ENCODE results near the gene NUP210.

NUP210 gene

GRCh38 chr3:13417166-13417947 is 2.8 kb downstream of the NUP210 start:
- Histone ChIP-seq H3K4me3 (ENCODE audit: low read depth, low read length) (no peak overlapping the region), H2AFZ (ENCODE audit: low read length, unreplicated experiment) (no peak overlapping the region), H3K27ac (ENCODE audit: low read depth, low read length) (no peak overlapping the region), H3K36me3 (ENCODE audit: insufficient read depth, low read length) (no peaks in the 10 kb centered on the region), H3K27me3 (ENCODE audit: insufficient read depth, low read length) (peaks cover 42% of the 10 kb centered on the region), H3K79me2 (ENCODE audit: control insufficient read depth, insufficient read depth, low read length, unreplicated experiment) (no peaks in the 10 kb centered on the region), H3K4me1 (ENCODE audit: control insufficient read depth, insufficient read depth, low read length, unreplicated experiment) (no peaks in the 10 kb centered on the region)

GRCh38 chr3:13415997-13416793 is 3.9 kb downstream of the NUP210 start:
- no peaks in the 10 kb centered on the region for H3K36me3 ChIP-seq (ENCODE audit: insufficient read depth, low read length)
- peaks cover 38% of the 10 kb centered on the region for H3K27me3 ChIP-seq (ENCODE audit: insufficient read depth, low read length)
- H3K4me1 ChIP-seq (ENCODE audit: control insufficient read depth, insufficient read depth, low read length, unreplicated experiment), result no peaks in the 10 kb centered on the region
- no peak overlapping the region for H3K4me3 ChIP-seq (ENCODE audit: low read depth, low read length)
- no peak overlapping the region for H3K27ac ChIP-seq (ENCODE audit: low read depth, low read length)
- no peaks in the 10 kb centered on the region for H3K79me2 ChIP-seq (ENCODE audit: control insufficient read depth, insufficient read depth, low read length, unreplicated experiment)
- H2AFZ ChIP-seq (ENCODE audit: low read length, unreplicated experiment), result no peak overlapping the region

GRCh38 chr3:13415236-13415986 is 4.7 kb downstream of the NUP210 start:
- no peaks in the 10 kb centered on the region for H3K79me2 ChIP-seq (ENCODE audit: control insufficient read depth, insufficient read depth, low read length, unreplicated experiment)
- no peaks in the 10 kb centered on the region for H3K36me3 ChIP-seq (ENCODE audit: insufficient read depth, low read length)
- H3K4me3 ChIP-seq (ENCODE audit: low read depth, low read length), result no peak overlapping the region
- H2AFZ ChIP-seq (ENCODE audit: low read length, unreplicated experiment), result no peak overlapping the region
- peaks cover 31% of the 10 kb centered on the region for H3K27me3 ChIP-seq (ENCODE audit: insufficient read depth, low read length)
- no peak overlapping the region for H3K27ac ChIP-seq (ENCODE audit: low read depth, low read length)
- H3K4me1 ChIP-seq (ENCODE audit: control insufficient read depth, insufficient read depth, low read length, unreplicated experiment), result no peaks in the 10 kb centered on the region

GRCh38 chr3:13414040-13414729 is 5.9 kb downstream of the NUP210 start:
- Histone ChIP-seq H3K4me3 (ENCODE audit: low read depth, low read length) (no peak overlapping the region), H3K27me3 (ENCODE audit: insufficient read depth, low read length) (peaks cover 20% of the 10 kb centered on the region), H2AFZ (ENCODE audit: low read length, unreplicated experiment) (no peak overlapping the region), H3K4me1 (ENCODE audit: control insufficient read depth, insufficient read depth, low read length, unreplicated experiment) (no peaks in the 10 kb centered on the region), H3K27ac (ENCODE audit: low read depth, low read length) (no peak overlapping the region), H3K36me3 (ENCODE audit: insufficient read depth, low read length) (no peaks in the 10 kb centered on the region), H3K79me2 (ENCODE audit: control insufficient read depth, insufficient read depth, low read length, unreplicated experiment) (no peaks in the 10 kb centered on the region)

GRCh38 chr3:13411186-13411860 is 8.8 kb downstream of the NUP210 start:
- Histone ChIP-seq H3K79me2 (ENCODE audit: control insufficient read depth, insufficient read depth, low read length, unreplicated experiment) (no peaks in the 10 kb centered on the region), H3K36me3 (ENCODE audit: insufficient read depth, low read length) (no peaks in the 10 kb centered on the region), H2AFZ (ENCODE audit: low read length, unreplicated experiment) (no peak overlapping the region), H3K27ac (ENCODE audit: low read depth, low read length) (no peak overlapping the region), H3K4me3 (ENCODE audit: low read depth, low read length) (no peak overlapping the region), H3K27me3 (ENCODE audit: insufficient read depth, low read length) (no peaks in the 10 kb centered on the region), H3K4me1 (ENCODE audit: control insufficient read depth, insufficient read depth, low read length, unreplicated experiment) (no peaks in the 10 kb centered on the region)

- no peak overlapping the region for H3K4me3 ChIP-seq (ENCODE audit: low read depth, low read length)
- H3K36me3 ChIP-seq (ENCODE audit: insufficient read depth, low read length), result no peaks in the 10 kb centered on the region
- no peak overlapping the region for H3K27ac ChIP-seq (ENCODE audit: low read depth, low read length)
- H2AFZ ChIP-seq (ENCODE audit: low read length, unreplicated experiment), result no peak overlapping the region
- no peaks in the 10 kb centered on the region for H3K27me3 ChIP-seq (ENCODE audit: insufficient read depth, low read length)
- H3K4me1 ChIP-seq (ENCODE audit: control insufficient read depth, insufficient read depth, low read length, unreplicated experiment), result no peaks in the 10 kb centered on the region
- no peaks in the 10 kb centered on the region for H3K79me2 ChIP-seq (ENCODE audit: control insufficient read depth, insufficient read depth, low read length, unreplicated experiment)
These were observed 11.2 kb downstream of the NUP210 start for GRCh38 chr3:13408890-13409289.

- Histone ChIP-seq H3K36me3 (ENCODE audit: insufficient read depth, low read length) (no peaks in the 10 kb centered on the region), H3K4me3 (ENCODE audit: low read depth, low read length) (no peak overlapping the region), H2AFZ (ENCODE audit: low read length, unreplicated experiment) (no peak overlapping the region), H3K27me3 (ENCODE audit: insufficient read depth, low read length) (no peaks in the 10 kb centered on the region), H3K27ac (ENCODE audit: low read depth, low read length) (no peak overlapping the region), H3K79me2 (ENCODE audit: control insufficient read depth, insufficient read depth, low read length, unreplicated experiment) (no peaks in the 10 kb centered on the region), H3K4me1 (ENCODE audit: control insufficient read depth, insufficient read depth, low read length, unreplicated experiment) (no peaks in the 10 kb centered on the region)
These were observed 12.2 kb downstream of the NUP210 start for GRCh38 chr3:13407926-13408325.

GRCh38 chr3:13407475-13407874 is 12.6 kb downstream of the NUP210 start:
- H3K4me3 ChIP-seq (ENCODE audit: low read depth, low read length), result no peak overlapping the region
- no peaks in the 10 kb centered on the region for H3K4me1 ChIP-seq (ENCODE audit: control insufficient read depth, insufficient read depth, low read length, unreplicated experiment)
- no peak overlapping the region for H2AFZ ChIP-seq (ENCODE audit: low read length, unreplicated experiment)
- no peaks in the 10 kb centered on the region for H3K79me2 ChIP-seq (ENCODE audit: control insufficient read depth, insufficient read depth, low read length, unreplicated experiment)
- H3K36me3 ChIP-seq (ENCODE audit: insufficient read depth, low read length), result no peaks in the 10 kb centered on the region
- no peaks in the 10 kb centered on the region for H3K27me3 ChIP-seq (ENCODE audit: insufficient read depth, low read length)
- H3K27ac ChIP-seq (ENCODE audit: low read depth, low read length), result no peak overlapping the region

GRCh38 chr3:13406190-13406589 is 13.9 kb downstream of the NUP210 start:
- H3K4me1 ChIP-seq (ENCODE audit: control insufficient read depth, insufficient read depth, low read length, unreplicated experiment), result no peaks in the 10 kb centered on the region
- no peaks in the 10 kb centered on the region for H3K27me3 ChIP-seq (ENCODE audit: insufficient read depth, low read length)
- H3K79me2 ChIP-seq (ENCODE audit: control insufficient read depth, insufficient read depth, low read length, unreplicated experiment), result no peaks in the 10 kb centered on the region
- no peaks in the 10 kb centered on the region for H3K36me3 ChIP-seq (ENCODE audit: insufficient read depth, low read length)
- H2AFZ ChIP-seq (ENCODE audit: low read length, unreplicated experiment), result no peak overlapping the region
- H3K27ac ChIP-seq (ENCODE audit: low read depth, low read length), result no peak overlapping the region
- no peak overlapping the region for H3K4me3 ChIP-seq (ENCODE audit: low read depth, low read length)

- no peak overlapping the region for H2AFZ ChIP-seq (ENCODE audit: low read length, unreplicated experiment)
- H3K27ac ChIP-seq (ENCODE audit: low read depth, low read length), result no peak overlapping the region
- H3K4me1 ChIP-seq (ENCODE audit: control insufficient read depth, insufficient read depth, low read length, unreplicated experiment), result no peaks in the 10 kb centered on the region
- no peaks in the 10 kb centered on the region for H3K79me2 ChIP-seq (ENCODE audit: control insufficient read depth, insufficient read depth, low read length, unreplicated experiment)
- no peaks in the 10 kb centered on the region for H3K27me3 ChIP-seq (ENCODE audit: insufficient read depth, low read length)
- no peaks in the 10 kb centered on the region for H3K36me3 ChIP-seq (ENCODE audit: insufficient read depth, low read length)
- no peak overlapping the region for H3K4me3 ChIP-seq (ENCODE audit: low read depth, low read length)
These were observed 14.5 kb downstream of the NUP210 start for GRCh38 chr3:13405614-13406013.

All from ACC112 (cell line).